DMS 273 (cell line): Measurements from ENCODE around the gene TMEM91.

Experiments
- DNase-seq: peaks from one replicate; lab custom pipeline; 2025; ENCODE audit not compliant: unreplicated experiment; lab: John Stamatoyannopoulos, UW

The TMEM91 gene

GRCh38 chr19:41427647-41428480, 51.5 kb downstream of the TMEM91 start:
- DNase-seq: peak; percentile 83

GRCh38 chr19:41428481-41428859, 52.1 kb downstream of the TMEM91 start:
- DNase-seq: peak; percentile 65

DNA sequence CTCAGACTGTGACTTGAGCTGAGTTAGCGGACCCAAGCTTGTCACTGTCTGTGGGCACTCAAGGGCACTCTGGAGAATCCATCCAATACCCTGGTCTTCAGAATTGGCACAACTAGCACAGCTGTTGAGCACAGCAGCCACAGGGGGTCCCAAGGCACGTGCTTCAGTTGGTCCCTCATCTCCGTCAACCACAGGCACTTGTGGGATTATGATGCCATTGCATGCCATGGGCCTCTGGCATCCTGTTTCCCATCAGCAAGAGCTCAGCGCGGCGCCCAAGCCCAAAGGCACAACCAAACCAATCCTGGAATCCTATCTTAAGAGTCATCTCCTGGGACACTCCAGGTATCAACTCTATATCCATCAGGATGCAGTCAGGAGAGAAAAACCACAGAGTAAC, 54.6 kb downstream of the TMEM91 start:
- DNase-seq: no peak

DNA sequence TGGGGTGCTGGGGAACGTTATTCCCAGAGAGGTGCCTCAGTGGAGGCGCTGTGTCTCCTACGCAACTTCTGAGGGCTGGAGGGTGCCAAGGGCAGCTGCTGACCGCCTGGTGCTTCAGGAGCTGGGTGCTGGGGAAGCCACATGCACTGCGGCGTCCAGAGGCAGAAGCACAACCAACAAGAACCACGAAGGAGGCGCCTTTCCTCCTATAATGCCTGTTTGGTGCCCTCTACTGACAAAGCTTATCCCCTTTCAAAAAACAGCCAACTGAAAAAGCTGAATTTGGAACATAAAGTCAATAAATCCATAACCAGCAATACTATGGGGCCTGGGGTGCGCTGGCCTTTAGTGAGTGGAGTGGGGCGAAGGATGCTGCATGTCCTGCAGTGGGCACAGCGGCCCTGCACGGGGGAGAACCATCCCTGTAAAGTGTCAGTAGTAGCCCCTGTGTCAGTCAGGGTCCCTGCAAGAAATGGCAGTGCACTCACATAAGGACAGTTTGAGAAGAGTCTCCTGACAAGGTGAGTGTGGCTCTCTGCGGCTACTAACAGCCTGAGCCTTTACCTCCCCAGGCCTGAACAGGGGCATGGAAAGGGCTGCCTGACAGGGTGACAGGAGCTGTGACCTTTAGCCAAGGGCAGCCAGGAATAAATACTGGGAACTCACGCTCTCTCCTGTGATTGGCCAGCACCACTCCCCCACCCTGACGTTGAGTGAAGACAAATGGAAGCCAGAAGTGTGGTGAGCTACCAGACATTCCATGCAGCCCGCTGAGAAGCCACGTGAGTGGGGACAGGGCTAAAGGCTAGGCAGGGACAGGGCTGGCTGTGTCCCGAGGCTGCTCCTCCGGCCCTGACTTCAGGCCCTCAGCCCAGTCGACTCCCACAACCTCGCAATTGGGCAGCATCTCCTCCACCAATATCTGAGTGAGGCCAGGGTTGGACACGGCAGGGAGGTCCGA, 55.4 kb downstream of the TMEM91 start:
- DNase-seq: peak; percentile 59

GRCh38 chr19:41433171-41433570, 56.8 kb downstream of the TMEM91 start:
- no peak for DNase-seq
